Dedifferentiated amniotic fluid mesenchymal stem cell (primary cell): Measurements from ENCODE around the gene NSUN6.

Experiments used
- DNase-seq: peaks from one replicate; pipeline ENCODE4 v3.0.0-alpha.2; 2016; ENCODE audit errors: extremely low spot score

Gene NSUN6, protein sequence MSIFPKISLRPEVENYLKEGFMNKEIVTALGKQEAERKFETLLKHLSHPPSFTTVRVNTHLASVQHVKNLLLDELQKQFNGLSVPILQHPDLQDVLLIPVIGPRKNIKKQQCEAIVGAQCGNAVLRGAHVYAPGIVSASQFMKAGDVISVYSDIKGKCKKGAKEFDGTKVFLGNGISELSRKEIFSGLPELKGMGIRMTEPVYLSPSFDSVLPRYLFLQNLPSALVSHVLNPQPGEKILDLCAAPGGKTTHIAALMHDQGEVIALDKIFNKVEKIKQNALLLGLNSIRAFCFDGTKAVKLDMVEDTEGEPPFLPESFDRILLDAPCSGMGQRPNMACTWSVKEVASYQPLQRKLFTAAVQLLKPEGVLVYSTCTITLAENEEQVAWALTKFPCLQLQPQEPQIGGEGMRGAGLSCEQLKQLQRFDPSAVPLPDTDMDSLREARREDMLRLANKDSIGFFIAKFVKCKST

DNA sequence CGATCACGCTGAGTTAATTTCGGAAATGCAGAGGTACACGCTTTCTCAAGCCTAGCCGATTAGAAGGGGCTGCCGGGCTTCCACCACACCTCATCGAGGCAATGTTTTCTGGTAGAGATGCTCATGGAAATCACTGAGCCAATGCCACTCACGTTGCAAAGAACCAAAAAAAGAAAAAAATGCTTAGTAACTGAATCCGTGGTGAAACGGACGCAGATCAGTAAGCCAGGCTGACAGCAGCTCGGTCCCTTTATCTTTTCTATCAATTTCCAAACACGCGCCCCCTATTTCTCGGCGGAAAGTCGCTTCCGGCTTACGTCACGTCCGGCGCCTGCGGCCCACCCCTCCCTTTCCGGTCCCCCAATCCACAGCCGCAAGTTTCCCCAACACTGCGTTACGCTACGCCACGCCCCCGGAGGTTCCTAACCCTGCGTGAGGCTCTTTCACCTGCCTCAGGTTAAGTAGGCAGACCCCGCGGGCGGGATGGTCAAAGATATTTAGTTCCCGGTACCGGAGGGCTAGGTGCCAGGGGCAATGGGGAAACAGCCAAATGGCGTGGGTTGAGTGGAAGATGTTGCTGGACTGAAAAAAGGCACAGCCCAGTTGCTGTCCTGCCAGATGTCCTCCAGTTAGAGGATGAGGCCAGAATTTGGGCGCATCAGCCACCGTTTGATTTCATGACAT lies at the start of gene NSUN6:
TSS of gene NSUN6 (minus strand) at position 264 of the 684 bp plus-strand sequence. CDS start 384 bp downstream, outside the sequence.
- DNase-seq, result peak; percentile 90

DNA sequence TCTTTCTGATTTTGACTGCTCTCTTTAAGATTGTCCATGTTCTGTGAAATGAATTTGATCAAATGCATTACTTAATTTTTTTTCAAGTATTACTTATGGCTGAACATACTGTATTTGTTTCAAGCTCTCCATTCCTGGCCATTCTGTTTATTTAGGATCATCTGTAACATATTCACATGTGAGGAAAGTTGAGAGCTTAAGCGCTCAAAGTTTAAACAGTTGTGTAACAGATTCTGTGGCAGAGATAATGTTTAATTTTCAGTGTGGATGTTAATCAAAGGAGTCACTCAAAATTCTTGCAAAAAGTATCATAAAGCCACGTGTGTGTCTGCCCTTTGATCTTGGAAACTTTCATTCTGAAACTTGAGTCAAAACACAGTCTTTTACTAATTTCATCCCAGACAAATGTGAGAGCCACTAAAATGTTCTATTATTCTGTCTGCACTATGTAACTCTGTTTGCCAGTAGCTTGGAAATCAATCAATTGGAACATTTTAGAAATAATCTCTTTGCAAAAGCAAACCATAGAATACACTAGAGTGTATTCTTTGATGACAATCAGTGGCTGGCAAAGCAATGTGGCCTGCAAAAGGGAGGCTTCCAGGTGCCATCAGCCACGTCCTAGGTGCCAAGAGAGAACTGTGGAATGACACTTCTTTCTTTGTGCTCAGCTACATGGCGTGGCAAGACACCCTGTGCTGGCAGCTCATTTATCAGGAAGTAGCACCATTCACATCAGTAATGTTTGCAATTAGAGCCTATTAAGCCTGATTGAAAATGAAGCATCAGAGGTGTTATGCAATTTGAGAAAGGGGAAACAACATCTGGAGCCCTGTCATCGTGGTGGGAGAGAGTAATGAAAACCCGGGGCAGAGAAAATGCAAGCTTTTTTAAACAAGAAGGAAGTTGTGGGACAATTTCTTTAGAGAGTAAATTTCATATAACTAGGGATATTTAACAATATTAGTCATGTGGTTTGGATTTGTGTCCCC lies 48.8 kb upstream of the NSUN6 start:
- no peak for DNase-seq

DNA sequence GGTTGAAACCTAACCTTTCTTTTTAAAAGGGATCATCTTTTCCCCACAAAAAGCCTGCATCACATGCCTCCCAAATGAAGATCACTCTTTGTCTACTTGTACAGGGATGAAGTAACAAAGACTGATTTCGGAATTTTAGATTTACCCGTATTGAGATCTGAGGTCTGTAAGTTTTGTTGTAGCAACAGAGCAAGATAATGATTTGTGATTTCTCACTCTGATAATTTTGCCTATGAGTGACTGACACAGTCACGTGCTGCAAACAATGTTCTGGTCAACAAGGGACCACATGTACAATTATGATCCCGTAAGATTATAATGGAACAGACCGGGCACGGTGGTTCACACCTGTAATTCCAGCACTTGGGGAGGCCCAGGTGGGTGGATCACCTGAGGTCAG lies 39.2 kb upstream of the NSUN6 start:
- no peak for DNase-seq

DNA sequence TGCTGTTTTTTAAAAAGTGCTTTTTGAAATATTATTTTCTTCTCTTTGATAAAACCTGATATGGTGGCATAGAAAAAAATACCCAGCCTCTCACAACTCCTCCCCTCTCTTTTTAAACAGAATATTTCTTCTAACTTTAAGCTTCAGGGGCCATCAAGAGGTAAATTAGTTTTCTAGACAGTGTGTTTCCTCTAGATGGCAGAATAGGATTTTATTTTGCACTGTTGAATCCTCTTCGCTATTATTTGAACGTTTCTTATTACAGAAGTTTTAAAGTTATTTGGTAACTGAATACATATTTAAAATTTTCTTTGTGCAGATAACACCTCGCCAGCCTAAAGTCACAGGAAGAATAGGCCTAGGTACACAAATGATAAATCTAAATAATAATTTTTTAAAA lies 38.1 kb upstream of the NSUN6 start:
- peak; percentile 62 for DNase-seq

DNA sequence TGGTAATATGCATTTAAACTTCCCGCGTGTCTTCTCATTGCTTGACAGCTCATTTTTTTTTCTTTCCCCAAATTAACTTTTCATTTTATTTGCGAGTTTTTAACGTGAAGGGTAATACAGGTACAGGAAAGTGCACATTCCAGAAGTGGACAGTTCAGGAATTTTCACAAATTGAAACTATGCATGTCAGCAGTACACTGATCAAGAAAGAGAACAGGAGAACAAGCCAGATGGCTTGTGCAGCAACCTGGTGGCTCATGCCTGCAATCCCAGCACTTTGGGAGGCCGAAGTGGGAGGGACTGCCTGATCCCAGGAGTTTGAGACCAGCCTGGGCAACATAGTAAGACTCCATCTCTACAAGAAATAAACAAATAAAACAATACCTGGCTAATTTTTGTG lies 36.3 kb upstream of the NSUN6 start:
- no peak for DNase-seq

DNA sequence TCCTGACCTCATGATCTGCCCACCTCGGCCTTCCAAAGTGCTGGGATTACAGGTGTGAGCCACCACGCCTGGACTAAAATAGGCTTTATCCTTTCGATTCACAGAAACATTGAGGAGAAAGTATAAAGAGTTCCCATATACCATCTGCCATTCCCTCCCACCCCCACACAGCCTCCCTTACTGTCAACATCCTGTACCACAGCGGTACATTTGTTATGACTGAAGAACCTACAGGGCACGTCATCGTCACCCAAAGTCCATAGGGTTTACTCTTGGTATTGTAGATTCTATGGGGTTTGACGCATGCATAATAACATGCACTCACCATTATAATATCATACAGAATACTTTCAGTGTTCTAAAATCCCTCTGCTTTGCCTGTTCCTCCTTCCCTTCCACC lies 35.8 kb upstream of the NSUN6 start:
- DNase-seq, result no peak

DNA sequence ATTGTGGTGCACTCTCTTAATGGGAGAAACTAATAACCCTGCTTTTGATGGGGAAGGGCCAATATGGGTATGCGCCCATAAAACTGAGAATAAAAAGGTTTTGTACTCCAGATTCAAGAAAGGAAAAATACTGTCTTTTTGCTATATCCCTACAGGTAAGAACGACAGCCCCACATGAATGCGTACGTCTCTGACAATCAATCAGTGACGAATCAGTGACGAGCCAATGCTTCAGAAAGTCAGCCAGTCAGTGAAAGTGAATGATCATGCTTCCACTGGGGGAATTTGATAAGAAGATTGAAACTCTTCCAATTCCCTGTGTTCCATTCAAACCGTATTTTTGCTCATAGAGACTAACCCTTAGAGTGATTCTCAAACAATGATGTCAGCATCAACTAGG lies 34.2 kb upstream of the NSUN6 start:
- no peak for DNase-seq

DNA sequence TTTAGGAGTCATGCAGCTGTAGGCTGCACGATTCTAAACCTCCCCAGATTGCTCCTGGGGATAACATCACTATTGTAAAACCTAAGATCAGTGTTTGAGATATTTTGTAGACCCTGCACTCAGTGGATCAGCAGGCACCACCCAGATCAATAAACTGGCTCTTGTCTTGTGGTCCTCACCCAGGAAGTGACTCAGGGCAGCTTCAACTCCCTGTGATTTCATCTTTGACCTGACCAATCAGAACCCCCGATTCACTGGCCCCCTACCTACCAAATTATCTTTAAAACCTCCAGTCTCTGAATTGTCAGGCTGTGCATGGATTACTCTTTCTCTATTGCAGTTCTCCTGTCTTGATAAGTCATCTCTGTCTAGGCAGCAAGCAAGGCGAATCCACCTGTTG lies 33.6 kb upstream of the NSUN6 start:
- no peak for DNase-seq

DNA sequence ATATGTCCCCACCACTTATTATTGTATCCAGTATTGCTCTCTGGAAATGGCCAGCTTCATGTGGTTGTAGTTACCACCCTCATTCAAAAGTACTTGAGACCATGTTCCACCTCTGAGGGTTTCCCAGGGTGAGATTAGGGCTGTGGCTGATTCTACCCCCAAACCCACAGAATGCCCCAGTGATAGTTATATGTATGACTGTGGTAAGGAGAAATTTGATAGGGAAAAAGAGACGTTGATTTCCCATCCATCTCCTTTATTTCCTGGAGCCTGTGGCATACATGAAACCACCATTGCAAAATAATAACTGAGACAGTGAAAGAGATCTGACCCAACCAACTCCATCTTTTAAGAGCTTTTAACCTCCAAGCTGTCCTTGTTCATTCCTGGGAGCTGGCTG lies 33.0 kb upstream of the NSUN6 start:
- no peak for DNase-seq

DNA sequence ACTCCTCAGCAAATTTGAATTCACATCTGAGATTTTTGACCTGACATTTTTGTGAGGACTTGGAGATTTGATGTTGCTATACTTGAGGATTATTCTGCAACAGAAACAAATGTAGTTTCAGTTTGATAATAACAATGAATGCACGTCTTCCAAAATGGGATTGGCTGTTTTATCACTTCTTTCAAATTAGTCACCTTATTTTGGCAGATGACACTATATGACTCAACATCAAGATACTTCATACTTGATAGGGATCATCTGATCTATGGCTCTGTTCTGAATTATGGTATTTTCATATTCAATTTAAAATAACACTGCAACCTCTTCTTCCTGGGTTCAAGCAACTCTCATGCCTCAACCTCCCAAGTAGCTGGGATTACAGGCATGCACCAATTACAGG lies 32.0 kb upstream of the NSUN6 start:
- no peak for DNase-seq

DNA sequence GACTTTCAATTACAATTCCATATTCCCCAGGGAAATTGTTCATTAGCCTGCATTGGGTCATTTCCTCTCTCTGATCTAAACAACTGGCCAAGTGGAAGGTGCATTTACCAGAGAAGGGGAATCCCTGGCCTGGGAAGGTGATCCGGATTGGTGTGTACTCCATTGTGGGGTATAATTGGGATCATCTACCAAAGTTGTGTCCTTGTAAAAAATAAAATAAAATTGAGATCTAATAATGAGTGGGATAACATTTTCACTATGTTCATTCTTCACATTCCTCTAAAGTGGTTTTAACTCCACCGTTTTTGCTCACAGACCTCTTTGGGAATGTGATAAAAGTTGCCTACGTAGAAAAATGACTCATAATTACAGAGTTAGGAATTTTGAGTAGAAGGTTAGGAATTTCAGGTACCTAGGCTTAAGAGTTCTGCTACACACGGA lies 30.6 kb upstream of the NSUN6 start:
- DNase-seq, result no peak

DNA sequence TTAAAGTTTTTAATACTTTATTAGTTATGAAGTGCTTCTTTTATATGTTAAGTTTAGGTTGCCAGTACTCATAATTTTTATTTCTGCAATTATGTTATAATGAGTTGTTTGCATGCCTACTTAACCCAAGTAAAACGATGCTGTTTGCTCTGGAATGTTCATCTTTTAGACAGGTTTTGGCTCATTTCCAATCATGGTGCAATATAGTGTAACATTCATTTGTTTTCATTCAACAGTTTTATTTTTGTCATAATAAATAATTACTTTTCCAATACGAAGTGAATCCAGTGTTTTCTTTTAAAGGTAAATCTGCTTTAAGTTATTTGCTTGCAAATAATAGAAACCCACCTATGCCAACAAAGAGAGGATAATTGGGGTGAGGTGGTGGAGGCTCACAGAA lies 30.0 kb upstream of the NSUN6 start:
- peak; percentile 71 for DNase-seq

DNA sequence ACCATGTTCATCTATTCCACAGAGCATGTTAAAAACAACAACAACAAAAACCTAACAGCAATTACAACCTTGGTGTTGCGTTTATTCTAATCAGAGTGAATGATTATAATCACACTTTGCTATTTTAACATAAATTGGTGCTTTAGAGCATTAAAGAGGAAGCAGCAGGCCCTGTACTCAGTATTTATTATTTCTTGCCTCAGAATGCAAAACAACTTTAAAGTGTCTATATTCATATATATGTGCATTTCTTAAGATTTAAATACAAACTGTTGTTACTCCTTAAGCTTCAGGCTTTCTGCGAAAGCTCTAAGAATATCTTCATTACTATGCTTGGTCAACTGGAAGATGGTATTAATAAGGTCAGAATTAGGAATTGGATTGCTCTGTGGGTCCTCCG lies 29.4 kb upstream of the NSUN6 start:
- DNase-seq, result no peak

DNA sequence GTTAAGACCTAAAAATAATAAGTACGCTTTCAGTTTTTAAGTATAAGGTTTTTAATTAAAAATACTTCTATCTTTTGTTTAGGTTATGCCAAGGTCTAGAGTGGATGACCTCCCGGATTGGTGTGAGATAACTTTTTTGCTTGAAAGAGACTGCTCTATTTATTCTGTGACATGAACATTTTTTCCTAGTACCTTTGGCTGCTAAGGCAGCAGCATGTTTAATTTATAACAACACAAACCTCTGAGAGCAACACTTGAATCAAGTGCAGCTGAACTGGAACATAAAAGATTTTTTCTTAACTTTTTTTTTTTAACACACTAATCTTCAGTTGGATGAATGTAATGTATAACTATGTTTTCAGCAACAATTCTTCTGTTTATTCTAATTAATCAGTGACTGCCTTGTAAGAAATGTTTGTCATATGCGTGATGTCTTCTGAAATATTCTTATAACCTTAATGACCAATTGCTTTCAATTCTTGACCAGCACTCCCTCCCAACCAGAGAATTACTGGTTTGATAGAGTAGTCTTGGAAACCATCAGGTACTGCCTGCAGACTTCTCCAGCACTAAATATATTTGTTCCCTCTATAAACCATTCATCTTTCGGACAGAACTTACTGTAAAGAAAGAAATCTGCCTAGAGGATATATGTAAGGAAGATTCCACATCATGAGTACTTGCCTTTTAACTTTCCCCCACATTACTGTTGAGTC lies 23.9 kb upstream of the NSUN6 start:
- no peak for DNase-seq

DNA sequence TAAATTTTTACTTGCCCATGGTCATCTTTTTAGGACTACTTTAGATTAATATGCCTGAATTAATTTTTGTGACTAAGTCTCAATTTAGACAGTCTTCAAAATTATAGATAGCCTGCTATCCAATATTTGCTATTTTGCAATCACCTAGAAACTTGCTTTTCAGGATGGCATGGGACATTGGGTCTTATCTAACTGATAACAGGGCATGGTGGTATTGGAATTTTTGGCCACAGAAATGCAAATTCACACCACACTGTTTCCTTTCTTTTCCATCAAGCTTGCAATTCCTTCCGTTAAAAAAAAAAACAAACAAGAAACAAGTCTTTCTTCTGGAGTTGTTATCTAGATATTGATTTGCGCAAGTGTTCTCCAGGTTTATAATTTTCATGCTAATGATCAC lies 16.6 kb upstream of the NSUN6 start:
- DNase-seq, result no peak

DNA sequence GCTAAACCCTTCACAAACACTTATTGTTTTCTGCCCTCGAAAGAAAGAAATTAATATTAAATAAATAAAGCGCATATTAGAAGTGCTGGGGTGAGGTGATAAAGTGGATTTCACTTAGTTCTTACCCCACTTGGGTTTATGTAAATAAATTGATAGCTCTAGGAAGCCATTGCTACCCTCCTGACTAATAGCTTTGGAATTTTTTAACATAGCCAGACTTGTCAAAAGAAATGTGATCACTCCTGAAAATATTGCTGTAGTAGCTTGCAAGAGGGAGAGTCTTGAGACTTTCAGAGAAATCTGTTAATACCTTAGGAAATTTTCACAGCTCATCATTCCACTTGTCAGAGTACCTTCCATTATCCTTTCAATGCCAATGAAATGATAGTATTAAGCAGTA lies 15.4 kb upstream of the NSUN6 start:
- DNase-seq, result no peak

DNA sequence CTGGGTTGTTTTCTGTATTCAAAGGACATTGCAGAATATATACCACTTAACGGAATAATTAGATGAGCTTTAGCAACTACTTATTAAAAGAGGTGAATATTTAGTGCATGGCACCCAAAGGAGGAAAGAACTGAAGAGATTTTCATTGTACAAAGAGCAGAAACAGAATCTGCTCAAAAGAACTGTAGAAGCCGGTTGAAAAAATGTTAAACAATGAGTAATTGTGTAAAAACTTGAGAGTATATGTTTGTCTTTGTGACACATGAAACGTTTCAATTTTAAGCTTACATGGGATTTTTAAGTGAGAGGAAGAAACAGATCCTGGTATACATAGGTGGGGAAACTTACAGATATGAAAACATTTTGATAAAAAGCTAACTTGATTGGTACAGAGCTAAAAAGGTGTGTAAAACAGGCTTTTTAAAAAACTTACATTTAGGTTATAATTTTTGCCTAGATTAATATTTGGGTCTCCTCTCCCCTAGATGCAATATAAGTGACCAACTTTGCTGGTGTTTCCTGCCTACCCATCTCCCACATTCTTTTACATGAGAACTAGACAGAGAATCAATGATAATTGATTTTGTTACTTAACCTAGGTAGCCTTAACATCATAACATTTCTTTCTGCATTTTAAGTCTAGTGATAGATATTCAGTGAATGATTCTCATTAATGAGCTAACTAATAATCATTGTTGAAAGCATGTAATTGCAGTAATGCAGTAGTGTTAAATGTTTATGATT lies 14.6 kb upstream of the NSUN6 start:
- no peak for DNase-seq

DNA sequence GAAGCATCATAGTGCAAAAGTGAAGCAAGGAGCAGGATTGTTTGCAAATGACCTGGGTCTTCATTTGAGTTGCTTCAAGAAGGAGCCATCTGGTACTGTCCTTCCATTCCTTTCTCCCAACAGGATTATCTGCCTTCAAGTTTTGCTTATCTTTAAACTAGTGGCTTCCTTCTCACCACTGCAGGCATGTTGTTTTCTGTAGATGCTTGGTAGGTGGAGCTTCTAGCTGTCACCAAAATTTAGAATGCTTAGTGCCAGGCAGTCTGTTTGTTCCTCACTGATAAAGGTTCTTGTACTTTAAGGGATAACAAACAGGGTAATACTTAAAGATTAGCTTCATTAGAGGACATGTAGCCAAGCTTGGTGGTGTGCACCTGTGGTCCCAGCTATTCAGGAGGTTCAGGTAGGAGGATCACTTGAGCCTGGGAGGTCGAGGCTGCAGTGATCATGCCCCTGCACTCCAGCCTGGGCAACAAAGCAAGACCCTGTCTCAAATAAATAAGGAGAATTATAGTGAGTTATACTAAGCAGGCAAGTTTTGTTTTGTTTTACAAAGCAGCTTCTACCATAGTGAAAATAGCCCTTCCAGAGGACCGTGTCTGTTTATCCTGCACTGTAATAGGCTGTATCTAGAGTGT lies 13.6 kb upstream of the NSUN6 start:
- no peak for DNase-seq

DNA sequence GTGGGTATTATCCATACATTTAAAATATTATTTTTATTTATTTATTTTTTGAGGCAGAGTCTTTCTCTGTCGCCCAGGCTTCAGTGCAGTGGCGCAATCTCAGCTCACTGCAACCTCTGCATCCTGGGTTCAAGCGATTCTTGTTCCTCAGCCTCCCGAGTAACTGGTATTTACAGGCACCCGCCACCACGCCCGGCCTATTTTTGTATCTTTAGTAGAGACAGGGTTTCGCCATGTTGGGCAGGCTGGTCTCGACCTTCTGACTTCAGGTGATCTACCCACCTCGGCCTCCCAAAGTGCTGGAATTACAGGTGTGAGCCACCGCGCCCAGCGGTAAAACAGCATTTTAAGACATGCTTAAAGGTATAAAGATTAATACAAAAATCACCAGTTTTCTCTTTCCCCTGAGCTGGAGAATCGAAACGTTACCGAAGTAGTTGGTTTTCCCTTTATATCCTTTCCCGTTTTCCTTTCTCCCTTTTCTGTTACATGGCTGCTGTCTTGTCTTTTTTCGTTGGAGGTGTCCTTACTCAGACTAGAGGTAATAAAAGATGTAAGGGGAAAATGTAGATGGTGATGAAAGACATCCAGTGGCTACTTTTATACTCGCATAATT lies 9.5 kb upstream of the NSUN6 start:
- DNase-seq, result no peak
